GM21447 (cell line): ENCODE measurements around the gene TIGIT.

Experiments
- ATAC-seq: cut with Tn5 transposase; IDR thresholded peaks from one replicate; pipeline ENCODE4 v1.9.1; 2021; ENCODE audit not compliant: unreplicated experiment

Gene TIGIT

DNA sequence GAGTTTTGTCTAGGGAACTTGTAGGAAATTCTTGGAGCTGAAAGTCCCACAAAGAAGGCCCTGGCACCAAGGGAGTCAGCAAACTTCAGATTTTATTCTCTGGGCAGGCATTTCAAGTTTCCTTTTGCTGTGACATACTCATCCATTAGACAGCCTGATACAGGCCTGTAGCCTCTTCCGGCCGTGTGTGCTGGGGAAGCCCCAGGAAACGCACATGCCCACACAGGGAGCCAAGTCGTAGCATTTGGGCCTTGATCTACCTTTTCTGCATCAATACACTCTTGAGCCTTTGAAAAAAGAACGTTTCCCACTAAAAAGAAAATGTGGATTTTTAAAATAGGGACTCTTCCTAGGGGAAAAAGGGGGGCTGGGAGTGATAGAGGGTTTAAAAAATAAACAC is 15.0 kb downstream of the TIGIT start:
- peak; percentile 88 for ATAC-seq

DNA sequence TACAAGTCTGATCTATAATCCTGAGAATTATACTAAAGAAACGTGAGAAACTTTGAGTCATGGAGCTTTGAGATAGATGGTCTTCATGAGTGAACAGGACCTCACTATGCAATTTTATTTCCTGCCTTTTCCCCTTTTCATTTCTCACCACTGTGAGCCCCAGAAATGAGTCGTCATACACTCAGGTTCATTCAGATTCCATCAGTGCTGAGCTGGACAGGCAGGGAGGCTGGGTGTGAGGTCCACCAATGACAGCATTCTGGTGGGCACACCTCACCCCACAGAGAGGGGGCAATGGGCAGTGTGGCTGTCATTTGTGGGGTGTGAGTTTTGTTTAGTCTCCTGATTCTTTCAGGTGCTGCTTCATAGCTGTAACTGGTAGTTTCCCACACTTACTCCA is 16.9 kb downstream of the TIGIT start:
- ATAC-seq = no peak

GRCh38 chr3:114313426-114313825 is 19.6 kb downstream of the TIGIT start:
- no peak for ATAC-seq

DNA sequence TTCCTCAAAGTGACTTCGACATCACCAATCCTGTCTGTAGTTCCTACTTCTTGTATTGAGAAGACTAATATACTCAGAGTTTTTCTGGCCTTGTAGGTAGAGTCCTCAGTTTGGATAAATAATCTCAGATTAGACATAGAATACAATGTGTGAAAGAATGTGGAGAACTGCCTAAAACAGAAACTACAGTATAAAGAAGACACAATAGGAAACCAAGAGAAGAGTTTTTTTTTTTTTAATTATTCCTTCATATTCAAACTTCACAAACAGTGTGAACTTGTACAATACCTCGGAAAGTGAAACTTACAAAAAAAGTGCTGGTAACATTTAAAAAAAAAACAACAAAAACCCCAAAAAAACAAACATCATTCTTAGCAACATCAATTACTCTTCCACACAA is 20.5 kb downstream of the TIGIT start:
- ATAC-seq = no peak

DNA sequence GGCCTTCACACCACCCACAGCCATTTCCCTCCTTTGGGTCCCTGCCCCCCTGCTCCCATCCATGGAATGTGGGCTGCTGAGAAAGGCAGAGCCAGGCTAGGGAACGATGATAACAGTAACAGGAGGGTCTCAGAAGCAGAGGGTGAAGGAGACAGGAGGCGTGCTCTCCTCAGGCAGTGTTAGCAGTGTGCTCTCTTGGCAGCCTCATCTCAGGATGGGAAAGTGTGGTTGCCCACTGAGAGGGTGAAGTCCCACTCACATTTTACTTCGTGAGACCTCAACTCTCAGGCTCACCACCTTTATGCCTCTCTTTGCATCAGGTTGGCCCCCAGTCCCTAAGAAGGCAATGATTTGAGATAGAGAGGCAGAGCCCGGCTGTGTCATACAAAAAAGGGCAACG is 24.5 kb downstream of the TIGIT start:
- ATAC-seq = no peak

GRCh38 chr3:114319453-114319852 is 25.6 kb downstream of the TIGIT start:
- ATAC-seq = no peak

DNA sequence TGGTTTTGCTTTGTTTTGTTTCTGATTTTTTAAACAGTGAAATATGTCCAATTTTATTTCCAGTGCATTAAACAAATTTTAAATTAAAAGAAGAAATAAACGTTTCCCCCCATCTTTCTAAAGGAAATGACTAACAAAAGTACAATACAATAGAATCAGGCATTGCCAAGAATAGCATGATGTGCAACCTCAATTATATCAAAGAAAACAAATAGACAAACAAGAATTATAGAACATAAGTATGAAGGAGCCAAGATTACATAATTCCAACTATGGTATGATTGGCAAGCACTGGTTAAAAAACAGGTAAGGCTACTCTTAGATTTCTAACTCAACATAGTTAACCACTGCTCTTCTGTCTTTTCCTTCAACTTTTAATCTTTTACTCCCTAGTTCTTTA is 26.4 kb downstream of the TIGIT start:
- ATAC-seq = no peak

DNA sequence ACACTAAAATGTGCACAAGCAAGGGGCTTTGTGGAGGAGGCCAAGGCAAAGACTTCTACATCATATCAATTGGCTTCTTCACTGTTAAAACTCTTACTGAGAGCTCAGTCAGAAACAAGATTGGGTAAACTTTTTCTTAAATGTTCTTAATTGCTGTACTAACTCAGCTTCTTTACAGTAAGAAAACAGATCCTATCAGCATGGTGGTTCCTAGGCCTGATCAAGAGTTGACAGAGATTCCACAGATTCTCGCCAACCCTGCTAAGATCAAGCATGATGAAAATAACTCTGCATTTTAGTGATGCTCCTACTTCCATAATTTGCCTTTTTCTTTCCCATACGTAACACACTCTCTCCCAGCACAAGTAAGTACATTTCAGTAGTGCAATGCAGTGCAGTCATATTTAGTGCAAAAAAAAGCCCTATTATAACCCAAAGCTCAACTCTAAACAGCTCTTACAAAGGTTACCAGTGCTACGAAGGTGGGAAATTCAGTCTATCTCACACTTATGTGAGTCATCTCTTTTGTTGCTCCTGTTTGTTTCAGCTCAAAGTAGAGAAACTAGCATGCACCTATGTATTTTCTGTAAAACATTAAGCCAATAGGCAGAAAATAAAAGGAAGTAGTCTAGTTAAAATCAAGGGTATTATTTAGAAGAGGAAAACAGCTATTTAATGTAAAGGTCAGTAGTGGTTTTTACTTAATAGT is 29.9 kb downstream of the TIGIT start:
- ATAC-seq = peak; percentile 78

- no peak for ATAC-seq
These were observed 33.8 kb downstream of the TIGIT start for GRCh38 chr3:114327665-114328064.

DNA sequence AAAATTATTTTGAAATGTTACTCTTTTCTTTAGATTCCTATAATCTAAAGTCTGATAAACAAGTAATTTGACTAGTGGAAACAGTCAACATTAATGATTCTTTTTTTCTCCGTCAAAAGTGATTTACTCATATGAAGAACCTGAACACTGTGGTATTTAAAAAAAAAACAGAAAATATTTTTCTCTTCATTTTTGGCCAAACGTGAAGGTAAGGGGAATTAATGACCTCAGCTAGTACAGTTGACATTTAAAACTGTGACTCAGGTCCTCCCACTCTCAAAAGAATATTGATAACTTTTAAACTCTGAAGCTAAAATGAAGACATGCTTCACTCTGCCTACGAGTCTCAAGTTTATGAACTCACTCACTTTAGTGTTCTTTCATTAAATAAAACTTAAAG is 34.5 kb downstream of the TIGIT start:
- no peak for ATAC-seq

- ATAC-seq = no peak
These were observed 36.0 kb downstream of the TIGIT start for GRCh38 chr3:114329823-114330222.

GRCh38 chr3:114331007-114331406 is 37.2 kb downstream of the TIGIT start:
- ATAC-seq = no peak

GRCh38 chr3:114331710-114332109 is 37.9 kb downstream of the TIGIT start:
- ATAC-seq = no peak

GRCh38 chr3:114332342-114333179 is 38.7 kb downstream of the TIGIT start:
- no peak for ATAC-seq

DNA sequence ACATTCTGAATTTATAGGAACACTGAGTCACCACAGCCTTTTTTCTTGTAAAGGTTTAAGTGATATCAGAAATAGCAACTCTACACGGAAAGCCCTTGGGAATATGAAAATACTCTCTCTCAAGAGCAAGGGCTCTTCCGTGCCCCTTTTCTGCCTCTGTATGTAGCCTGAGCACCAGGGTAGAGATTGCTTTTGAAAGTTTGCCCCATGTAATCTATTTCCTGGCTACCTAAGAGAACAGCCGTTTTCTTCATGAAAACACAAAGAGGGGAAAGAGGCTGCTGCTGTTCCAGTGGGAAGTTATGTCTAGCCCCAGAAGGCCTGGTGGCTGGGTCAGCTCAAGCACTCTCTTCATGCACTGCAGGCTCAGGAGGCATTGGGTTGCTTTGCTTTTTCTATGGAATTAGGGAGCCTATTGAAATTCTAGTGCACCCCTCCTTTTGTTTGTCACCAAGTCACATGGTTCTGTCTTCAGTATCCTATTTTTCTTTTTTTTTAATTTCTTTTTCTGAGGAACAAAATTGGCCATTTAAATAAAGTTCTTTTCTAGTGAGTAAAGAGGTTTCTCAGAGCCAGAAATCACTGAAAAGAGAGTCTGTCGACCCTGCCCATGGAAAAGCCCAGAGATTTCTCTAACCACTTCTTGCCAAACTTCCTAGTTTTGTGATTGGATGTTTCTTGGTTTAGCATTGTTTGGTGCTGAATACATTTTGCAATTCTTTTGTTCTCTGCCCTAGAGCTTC is 39.5 kb downstream of the TIGIT start:
- ATAC-seq = no peak

DNA sequence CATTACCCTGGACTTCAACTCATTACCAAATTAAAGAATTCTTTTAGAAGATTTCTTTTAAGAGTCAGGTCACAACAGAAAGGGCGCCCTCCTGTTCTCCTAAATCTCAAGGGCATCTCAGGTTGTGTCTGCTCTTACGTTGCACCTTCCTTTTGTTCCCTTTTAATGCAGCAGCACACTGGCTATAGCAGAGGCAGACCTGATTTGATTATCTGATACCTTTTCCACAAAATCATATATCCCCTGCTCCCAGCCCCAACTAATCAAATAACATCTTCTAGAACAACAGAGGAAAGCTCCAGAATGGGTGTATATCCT is 40.1 kb downstream of the TIGIT start:
- no peak for ATAC-seq

GRCh38 chr3:114336122-114336697 is 42.4 kb downstream of the TIGIT start:
- no peak for ATAC-seq

DNA sequence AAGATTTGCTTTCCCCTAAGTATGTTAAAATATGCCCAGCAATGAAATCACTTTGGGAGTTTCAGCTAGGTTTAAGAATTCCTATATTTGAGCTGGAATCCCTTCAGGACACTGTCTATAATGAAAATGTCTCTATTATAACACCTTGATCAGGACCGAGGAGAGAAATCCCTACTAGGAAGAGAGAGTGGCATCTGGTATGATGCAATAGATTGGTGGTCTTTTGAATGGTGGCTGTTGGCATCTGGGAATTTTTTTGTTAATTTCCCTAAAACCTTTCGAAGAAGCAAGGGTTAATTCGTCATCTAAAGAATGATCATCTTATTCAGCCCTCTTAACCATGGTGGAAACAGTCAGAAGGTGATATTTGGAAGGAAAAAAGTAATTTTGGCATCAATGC is 43.0 kb downstream of the TIGIT start:
- ATAC-seq = no peak

- ATAC-seq = no peak
These were observed 45.0 kb downstream of the TIGIT start for GRCh38 chr3:114338651-114339357.

- ATAC-seq = no peak
These were observed 50.7 kb downstream of the TIGIT start for GRCh38 chr3:114344492-114344891.

GRCh38 chr3:114350271-114350670 is 56.4 kb downstream of the TIGIT start:
- ATAC-seq = no peak
